Stimulated activated naive CD4-positive, alpha-beta T cell treated with Interleukin-2 at 50 U/mL for 16 hours (primary cell): ENCODE data around the gene EPO.
A peak's percentile ranks its signal among the peaks of the same experiment; 100 is the strongest.
"Not testable (repeated sequence)": the region's sequence is repeated elsewhere in the genome, so short reads cannot be mapped to it uniquely, and the experiment has no call there.

Experiments
- DNase-seq: peaks from one replicate; lab custom pipeline; 2025; lab: John Stamatoyannopoulos, UW

The EPO gene

GRCh38 chr7:100705320-100705752 lies 14.9 kb upstream of the EPO start:
- DNase-seq: peak; percentile 62

- peak; percentile 97 for DNase-seq
These were observed 14.3 kb upstream of the EPO start, which contains the start of gene POP7 for GRCh38 chr7:100705753-100706671. TSS of gene POP7 (plus strand) at chr7:100706121. CDS start at chr7:100706831, 710 bp downstream.

GRCh38 chr7:100706672-100707311 lies 13.5 kb upstream of the EPO start:
- no peak for DNase-seq

- DNase-seq: no peak
These were observed 11.9 kb upstream of the EPO start for GRCh38 chr7:100708395-100708794.

GRCh38 chr7:100710452-100710851 lies 9.8 kb upstream of the EPO start:
- no peak for DNase-seq

- no peak for DNase-seq
These were observed 8.9 kb upstream of the EPO start for GRCh38 chr7:100711369-100711768.

GRCh38 chr7:100714725-100715124 lies 5.5 kb upstream of the EPO start:
- no peak for DNase-seq

- not testable (repeated sequence) for DNase-seq
These were observed 3.2 kb upstream of the EPO start for GRCh38 chr7:100717073-100717472.

GRCh38 chr7:100719523-100720278 lies 567 bp upstream of the EPO start:
- no peak for DNase-seq

GRCh38 chr7:100720671-100721504 lies 620 bp downstream of the EPO start:
- DNase-seq: no peak

- no peak for DNase-seq
These were observed 1.2 kb downstream of the EPO start for GRCh38 chr7:100721505-100721812.

GRCh38 chr7:100722480-100723212 lies 2.4 kb downstream of the EPO start:
- DNase-seq: no peak

- DNase-seq: no peak
These were observed 3.5 kb downstream of the EPO start for GRCh38 chr7:100723732-100724275.

GRCh38 chr7:100724364-100724763 lies 4.1 kb downstream of the EPO start:
- not testable (repeated sequence) for DNase-seq

GRCh38 chr7:100726996-100727761 lies 6.9 kb downstream of the EPO start:
- DNase-seq: no peak

- no peak for DNase-seq
These were observed 7.9 kb downstream of the EPO start for GRCh38 chr7:100728196-100728595.

GRCh38 chr7:100730136-100730800 lies 10.0 kb downstream of the EPO start:
- DNase-seq: no peak

GRCh38 chr7:100731937-100732636 lies 11.8 kb downstream of the EPO start:
- no peak for DNase-seq

- no peak for DNase-seq
These were observed 15.5 kb downstream of the EPO start for GRCh38 chr7:100735730-100736129.
